ENCODE results near the gene PMM1.
A peak's percentile ranks its signal among the peaks of the same experiment; 100 is the strongest.

PMM1 gene

DNA sequence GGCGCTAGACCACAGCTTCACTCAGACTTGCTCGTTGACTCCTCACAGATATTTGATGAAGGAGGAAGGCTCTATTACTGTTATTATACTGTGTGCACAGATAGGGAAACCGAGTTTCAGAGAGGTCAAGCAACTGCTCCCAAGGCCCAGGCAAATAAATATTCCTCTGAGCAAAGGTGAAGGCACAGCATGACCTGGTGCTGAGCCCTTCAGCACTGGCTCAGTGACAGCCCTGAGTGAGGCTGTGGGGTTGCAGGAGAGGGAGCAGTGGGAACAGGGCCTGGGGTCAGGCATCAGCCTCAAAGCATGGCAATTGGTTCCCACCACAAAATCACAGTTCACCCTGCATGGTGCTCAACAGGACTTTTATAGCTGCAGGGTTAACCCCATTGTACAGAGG is 52.4 kb downstream of the PMM1 start:
- DNase-seq (ENCODE audit: low read depth), result no peak

- no peak for DNase-seq (ENCODE audit: low read depth)
Measured at GRCh38 chr22:41535244-41535643, 54.4 kb downstream of the PMM1 start.

DNA sequence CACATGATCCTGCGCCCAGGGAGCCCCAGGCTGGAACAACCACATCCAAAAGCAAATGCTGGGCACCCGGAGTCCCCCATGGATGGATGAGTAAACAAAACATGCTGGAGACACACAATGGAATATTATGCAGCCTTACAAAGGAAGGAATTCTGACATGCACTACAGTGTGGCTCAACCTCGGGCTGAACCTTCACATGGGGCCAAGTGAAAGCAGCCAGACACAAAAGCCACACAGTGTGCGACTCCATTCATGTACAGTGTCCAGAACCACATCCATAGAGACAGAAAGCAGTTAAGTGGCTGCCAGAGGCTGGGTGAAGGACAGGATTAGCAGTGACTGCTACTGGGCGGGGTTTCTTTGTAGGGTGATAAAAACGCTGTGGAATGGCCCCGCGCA is 55.4 kb downstream of the PMM1 start:
- DNase-seq (ENCODE audit: low read depth), result no peak

- DNase-seq (ENCODE audit: low read depth), result peak; percentile 59
Measured at GRCh38 chr22:41532908-41533825, 56.5 kb downstream of the PMM1 start.

GRCh38 chr22:41531715-41532477 is 57.7 kb downstream of the PMM1 start:
- no peak for DNase-seq (ENCODE audit: low read depth)

DNA sequence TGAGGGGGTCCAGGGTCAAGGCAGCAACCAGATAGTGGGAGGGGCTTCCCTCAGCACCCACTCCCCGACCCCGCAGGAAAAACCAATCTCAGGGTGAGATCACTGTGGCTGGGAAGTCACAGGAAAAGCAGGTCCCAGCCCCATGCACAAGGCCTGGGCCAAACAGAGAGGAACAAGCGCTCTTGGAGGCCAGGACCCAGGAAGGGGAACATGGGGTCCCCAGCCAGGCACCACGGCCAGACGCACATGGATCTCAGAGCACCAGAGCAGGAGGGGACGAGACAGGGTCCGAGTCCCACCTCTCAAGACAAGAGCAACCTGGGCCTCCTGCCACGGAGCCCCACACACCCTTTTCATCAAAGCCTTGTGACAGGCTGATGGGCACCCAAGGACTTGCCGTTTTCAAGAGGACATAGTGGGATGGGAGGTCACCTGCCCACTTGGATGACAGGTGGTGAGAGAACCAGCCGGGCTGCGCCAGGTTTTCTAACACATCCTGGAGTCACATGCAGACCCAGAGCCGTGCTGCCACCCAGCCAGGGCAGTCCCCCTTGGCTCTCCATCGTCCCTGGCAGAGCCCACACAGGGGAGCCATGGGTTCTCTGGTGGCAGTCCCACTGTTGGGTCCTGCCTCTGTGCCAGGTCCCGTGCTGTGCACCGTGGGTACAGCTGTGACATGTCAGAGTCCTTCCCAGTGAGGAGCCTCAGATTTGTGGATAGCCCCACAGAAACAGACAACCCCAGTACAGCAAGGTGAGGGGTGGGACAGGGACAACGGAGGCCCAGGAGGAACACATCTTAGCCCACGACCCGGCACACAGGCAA is 58.5 kb downstream of the PMM1 start:
- DNase-seq (ENCODE audit: low read depth), result no peak

GRCh38 chr22:41528938-41529561 is 60.6 kb downstream of the PMM1 start:
- no peak for DNase-seq (ENCODE audit: low read depth)

GRCh38 chr22:41528132-41528766 is 61.4 kb downstream of the PMM1 start:
- no peak for DNase-seq (ENCODE audit: low read depth)
